IMR-90 (cell line): Measurements from ENCODE around the gene PDZD8. TPM values are rescaled to one million over a fixed set of nuclear protein-coding genes. Genes with fewer than 3 reads are reported as not detected.

Experiments
- ATAC-seq: fragments of 200-7000 bp; cut with Tn5 transposase; 2 replicates; pipeline ENCODE4 v1.9.1; 2020; ENCODE audit warnings: low read depth, mild to moderate bottlenecking, moderate library complexity
- BruUV-seq: library from RNA; stranded (reverse); fragments of 400-500 nt; replicated peaks from 2 replicates; lab custom pipeline; 2021; lab: Mats Ljungman, UMichigan
- CTCF ChIA-PET: fragments of 300-600 bp; formaldehyde crosslinking; extraction: SDS; loops from one replicate; lab custom pipeline; 2021; ENCODE audit warnings: antibody characterized with exemption; lab: Yijun Ruan, JAX
- POLR2A ChIA-PET: fragments of 300-600 bp; sonication (Branson Sonifier 250); formaldehyde crosslinking; loops from one replicate; lab custom pipeline; 2022; ENCODE audit warnings: antibody characterized with exemption; ENCODE audit not compliant: unreplicated experiment; lab: Charles Lee
- DNase-seq: peaks from one replicate; pipeline ENCODE4 v3.0.0; 2013
- H2AFZ ChIP-seq: replicated peaks from 2 replicates; pipeline ENCODE3; 2013; ENCODE audit warnings: low read length, mild to moderate bottlenecking; ENCODE audit not compliant: poor library complexity
- H2AK5ac ChIP-seq: 2 replicates; pipeline ENCODE4 v1.6.1; 2013; ENCODE audit warnings: low read depth, low read length, inconsistent platforms
- H2AK9ac ChIP-seq: replicated peaks from 2 replicates; pipeline ENCODE3; 2013; ENCODE audit warnings: mild to moderate bottlenecking, low read depth, low read length, moderate library complexity; ENCODE audit not compliant: poor library complexity
- H2BK120ac ChIP-seq: 2 replicates; pipeline ENCODE4 v1.6.1; 2013; ENCODE audit warnings: low read depth, low read length, inconsistent platforms
- H2BK15ac ChIP-seq: 3 replicates; pipeline ENCODE4 v1.6.1; 2013; ENCODE audit warnings: low read depth, low read length, inconsistent platforms
- H2BK20ac ChIP-seq: 2 replicates; pipeline ENCODE4 v1.6.1; 2013; ENCODE audit warnings: low read depth, mild to moderate bottlenecking, inconsistent platforms, low read length, moderate library complexity
- H2BK5ac ChIP-seq: 2 replicates; pipeline ENCODE4 v1.6.1; 2013; ENCODE audit warnings: mild to moderate bottlenecking, low read depth, low read length, inconsistent platforms; ENCODE audit not compliant: poor library complexity, severe bottlenecking
- H3K14ac ChIP-seq: replicated peaks from 2 replicates; pipeline ENCODE4 v1.6.1; 2013; ENCODE audit warnings: low read depth, low read length, inconsistent platforms
- H3K18ac ChIP-seq: 2 replicates; pipeline ENCODE4 v1.6.1; 2013; ENCODE audit warnings: low read depth, low read length, control low read depth
- H3K23ac ChIP-seq: 2 replicates; pipeline ENCODE4 v1.6.1; 2013; ENCODE audit warnings: low read depth, low read length, inconsistent platforms
- H3K27ac ChIP-seq: 2 replicates; pipeline ENCODE4 v1.5.1; 2013; ENCODE audit warnings: mild to moderate bottlenecking, control low read depth, low read length; ENCODE audit not compliant: insufficient read depth
- H3K27me3 ChIP-seq: 2 replicates; pipeline ENCODE4 v1.6.1; 2013; ENCODE audit warnings: low read length; ENCODE audit not compliant: control insufficient read depth, insufficient read depth
- H3K36me3 ChIP-seq: 2 replicates; pipeline ENCODE4 v1.6.1; 2013; ENCODE audit warnings: low read length, mixed read lengths; ENCODE audit not compliant: control insufficient read depth, insufficient read depth
- H3K4ac ChIP-seq: 2 replicates; pipeline ENCODE4 v1.6.1; 2013; ENCODE audit warnings: low read depth, low read length, inconsistent platforms
- H3K4me1 ChIP-seq: 2 replicates; pipeline ENCODE4 v1.6.1; 2013; ENCODE audit warnings: low read length, mixed read lengths; ENCODE audit not compliant: control insufficient read depth, insufficient read depth
- H3K4me2 ChIP-seq: 2 replicates; pipeline ENCODE4 v1.6.1; 2013; ENCODE audit warnings: low read depth, mild to moderate bottlenecking, control low read depth, low read length, moderate library complexity
- H3K4me3 ChIP-seq: 2 replicates; pipeline ENCODE4 v1.5.1; 2013; ENCODE audit warnings: low read depth, mild to moderate bottlenecking, control low read depth, low read length, moderate library complexity; ENCODE audit not compliant: insufficient read depth
- H3K56ac ChIP-seq: 2 replicates; pipeline ENCODE4 v1.6.1; 2013; ENCODE audit warnings: low read length, inconsistent platforms; ENCODE audit not compliant: insufficient read depth; ENCODE audit errors: extremely low read depth
- H3K79me1 ChIP-seq, 2 experiments: 2 replicates each; pipeline ENCODE4 v1.6.1; 2013; ENCODE audit warnings: low read length in 2 of 2, inconsistent platforms in 1 of 2, low read depth in 1 of 2
- H3K9ac ChIP-seq: 2 replicates; pipeline ENCODE4 v1.6.1; 2013; ENCODE audit warnings: low read depth, low read length, control low read depth
- H3K9me1 ChIP-seq: 2 replicates; pipeline ENCODE4 v1.6.1; 2013; ENCODE audit warnings: low read length, inconsistent platforms; ENCODE audit not compliant: insufficient read depth
- H3K9me3 ChIP-seq: 2 replicates; pipeline ENCODE4 v1.6.1; 2013; ENCODE audit warnings: low read length; ENCODE audit not compliant: control insufficient read depth, insufficient read depth
- H4K20me1 ChIP-seq: 2 replicates; pipeline ENCODE4 v1.6.1; 2013; ENCODE audit warnings: low read length, inconsistent platforms; ENCODE audit not compliant: insufficient read depth
- H4K5ac ChIP-seq: 2 replicates; pipeline ENCODE4 v1.6.1; 2013; ENCODE audit warnings: mild to moderate bottlenecking, low read depth, low read length, control low read depth
- H4K8ac ChIP-seq, 2 experiments: 2 replicates each; pipeline ENCODE4 v1.6.1; 2013; ENCODE audit warnings: low read depth in 2 of 2, low read length in 2 of 2, control low read depth in 1 of 2, inconsistent platforms in 1 of 2
- H4K91ac ChIP-seq: 2 replicates; pipeline ENCODE4 v1.6.1; 2013; ENCODE audit warnings: low read depth, low read length, inconsistent platforms; ENCODE audit not compliant: insufficient read depth
- CTCF ChIP-seq: conservative IDR thresholded peaks from 2 replicates; pipeline ENCODE4 v1.5.1; 2012; ENCODE audit warnings: mild to moderate bottlenecking, low read depth, low read length, improper control_type of control experiment
- FOS ChIP-seq: fragments of 150-350 bp; IDR thresholded peaks from 2 replicates; pipeline ENCODE4 v1.6.1; 2016; ENCODE audit warnings: low read depth, low read length
- MAFK ChIP-seq: IDR thresholded peaks from 2 replicates; pipeline ENCODE4 v1.6.1; 2012; ENCODE audit warnings: low read depth, low read length, improper control_type of control experiment
- MXI1 ChIP-seq: IDR thresholded peaks from 2 replicates; pipeline ENCODE4 v1.6.1; 2012; ENCODE audit warnings: low read depth, mild to moderate bottlenecking, low read length, moderate library complexity, borderline replicate concordance
- NFE2L2 ChIP-seq: fragments of 150-350 bp; IDR thresholded peaks from 2 replicates; pipeline ENCODE4 v1.6.1; 2016; ENCODE audit warnings: low read depth, mild to moderate bottlenecking, low read length
- RAD21 ChIP-seq: IDR thresholded peaks from 2 replicates; pipeline ENCODE4 v1.6.1; 2012; ENCODE audit warnings: low read length, improper control_type of control experiment
- SMC3 ChIP-seq: fragments of 150-350 bp; IDR thresholded peaks from 2 replicates; pipeline ENCODE4 v1.6.1; 2016; ENCODE audit warnings: low read depth, mild to moderate bottlenecking, antibody characterized with exemption, low read length, moderate library complexity
- WGBS, 2 experiments: methylation state at CpG; one replicate each; pipeline versions ENCODE4 v1.1.5 to v1.1.7; 2013; ENCODE audit warnings: missing lambda C conversion rate in 2 of 2; ENCODE audit not compliant: insufficient read length in 1 of 2; ENCODE audit errors: extremely low coverage in 2 of 2; 5-methylcytosine and 5-hydroxymethylcytosine counted together
- dilution Hi-C: fragments of 300-500 bp; cut with HindIII; formaldehyde crosslinking; loops from one replicate; pipeline ENCODE4 v1.14.3; 2018; ENCODE audit warnings: low sequenced_read_pairs; ENCODE audit not compliant: unreplicated experiment
- in situ Hi-C: fragments of 300-500 bp; cut with MboI; formaldehyde crosslinking; loops from 3 replicates; pipeline ENCODE4 v1.14.3; 2019; ENCODE audit warnings: low sequenced_read_pairs, inconsistent platforms, mixed read lengths
- intact Hi-C: fragments of 100-400 bp; cut with micrococcal nuclease; formaldehyde crosslinking; loops from 2 replicates; pipeline ENCODE4 v1.10.0; 2022
- polyA plus RNA-seq, 3 experiments: library from polyadenylated mRNA; depleted of rRNA; stranded (reverse); fragments of >200 nt; gene quantifications; 2 replicates each; pipeline ENCODE4 v1.2.3, GENCODE V29; 2012; ENCODE audit warnings: low replicate concordance in 1 of 3
- total RNA-seq: library from RNA; depleted of rRNA; stranded (reverse); fragments of >200 nt; gene quantifications from 2 replicates; pipeline ENCODE4 v1.2.3, GENCODE V29; 2012
- TF ChIP-seq, protein P1 (sequence below): fragments of 150-350 bp; IDR thresholded peaks from 2 replicates; pipeline ENCODE4 v1.6.1; 2017; ENCODE audit warnings: mild to moderate bottlenecking, antibody characterized with exemption, low read length, low read depth

Gene PDZD8
- total and polyA plus RNA-seq, 2 of the 4 experiments (the other 2 are of a cell fraction) = 11.3 to 20.4 TPM

GRCh38 chr10:117239721-117240620 is 135.3 kb downstream of the PDZD8 start:
- Histone ChIP-seq H2AK9ac (no peak overlapping the region), H3K4me3 (no peak overlapping the region), H3K9me1 (no peaks in the 10 kb centered on the region), H2BK120ac (no peak overlapping the region), H4K5ac (no peak overlapping the region), H3K79me1 (no peaks in the 10 kb centered on the region), H3K36me3 (no peaks in the 10 kb centered on the region), H3K23ac (no peak overlapping the region), H3K4ac (no peak overlapping the region), H2BK20ac (no peak overlapping the region), H3K9me3 (no peaks in the 10 kb centered on the region), H3K18ac (no peak overlapping the region), H4K91ac (no peak overlapping the region), H3K9ac (no peak overlapping the region), H4K8ac (no peak overlapping the region), H2BK5ac (no peak overlapping the region), H3K56ac (no peak overlapping the region), H3K27me3 (peaks cover 41% of the 10 kb centered on the region), H2BK15ac (no peak overlapping the region), H2AK5ac (no peak overlapping the region), H3K14ac (no peak overlapping the region), H4K20me1 (no peaks in the 10 kb centered on the region), H3K4me1 (no peaks in the 10 kb centered on the region), H3K4me2 (no peak overlapping the region), H3K27ac (no peak overlapping the region), H2AFZ (no peak overlapping the region)
- no TSS peak for BruUV-seq
- POLR2A ChIA-PET = no interaction called here
- dilution Hi-C loops (no loop called here), intact Hi-C loops (loop anchor here (5.0 kb wide), 1 partner anchor 72 kb away; no protein-coding TSS in a partner anchor), in situ Hi-C loops (no loop called here)
- ATAC-seq = no peak
- CTCF ChIA-PET = no interaction called here
- 7% methylated on average over 3 of the region's 15 CpGs; no CpG with 5 or more reads in 1 of the 2 experiments for WGBS, 2 experiments
- TF ChIP-seq FOS (no peak), SMC3 (no peak), CTCF (no peak), RAD21 (no peak), NFE2L2 (no peak), MXI1 (no peak), MAFK (no peak)
- TF ChIP-seq, protein P1, sequence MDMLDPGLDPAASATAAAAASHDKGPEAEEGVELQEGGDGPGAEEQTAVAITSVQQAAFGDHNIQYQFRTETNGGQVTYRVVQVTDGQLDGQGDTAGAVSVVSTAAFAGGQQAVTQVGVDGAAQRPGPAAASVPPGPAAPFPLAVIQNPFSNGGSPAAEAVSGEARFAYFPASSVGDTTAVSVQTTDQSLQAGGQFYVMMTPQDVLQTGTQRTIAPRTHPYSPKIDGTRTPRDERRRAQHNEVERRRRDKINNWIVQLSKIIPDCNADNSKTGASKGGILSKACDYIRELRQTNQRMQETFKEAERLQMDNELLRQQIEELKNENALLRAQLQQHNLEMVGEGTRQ = no peak
- DNase-seq = no peak
